Ramos (cell line): ENCODE measurements around the gene TRIM3.
"Not testable (repeated sequence)": the region's sequence is repeated elsewhere in the genome, so short reads cannot be mapped to it uniquely, and the experiment has no call there.

Experiments used
- in situ Hi-C: fragments of 300-500 bp; cut with MboI; formaldehyde crosslinking; loops from one replicate; pipeline ENCODE4 v1.14.3; 2022; ENCODE audit warnings: low sequenced_read_pairs; ENCODE audit not compliant: unreplicated experiment

Gene TRIM3

DNA sequence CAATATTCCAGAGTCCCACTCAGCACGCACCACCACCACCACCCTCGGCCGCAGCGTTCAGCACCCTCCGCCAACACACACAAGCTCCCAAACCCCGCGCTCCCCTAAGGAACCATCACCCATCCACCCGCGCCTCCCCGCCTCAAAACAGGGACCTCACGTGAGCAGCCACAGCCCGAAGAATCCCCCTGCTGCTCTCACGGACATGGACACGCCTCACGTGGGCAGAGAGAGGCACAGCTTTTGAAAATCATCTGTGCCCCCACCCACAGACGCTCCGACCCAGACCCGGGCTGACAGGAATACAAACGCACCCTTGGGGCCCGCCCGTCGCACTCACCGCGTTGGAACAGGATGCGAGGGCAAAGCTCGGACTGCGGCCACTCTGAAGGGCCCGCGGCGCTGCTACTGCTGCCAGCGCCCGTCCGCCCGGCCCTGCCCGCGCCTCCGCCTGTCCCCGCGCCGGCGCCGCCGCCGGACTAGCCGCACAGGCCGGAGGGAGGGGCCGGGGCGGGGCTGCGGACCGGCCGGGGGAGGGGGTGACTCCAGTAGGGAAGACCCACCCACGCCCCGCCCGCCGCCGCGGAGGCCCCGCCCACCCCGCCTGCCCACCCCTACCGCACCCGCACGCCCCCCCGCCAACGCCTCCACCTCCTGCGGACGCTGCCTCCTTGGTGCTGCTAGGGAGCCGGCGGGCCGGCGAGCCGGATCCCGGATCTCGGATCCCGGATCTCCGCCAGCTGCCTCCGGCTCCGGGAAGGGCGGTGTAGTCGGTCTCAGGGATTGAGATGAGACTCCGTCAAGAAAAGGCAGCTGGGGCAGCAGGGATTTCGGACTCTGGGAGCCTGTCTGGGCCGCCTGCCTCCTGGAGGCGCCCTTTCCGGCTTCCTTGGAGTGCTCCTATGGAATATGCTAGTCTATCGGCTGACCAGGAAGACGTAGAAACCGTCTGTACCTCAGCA, at the start of gene TRIM3:
TRIM3 (minus strand) TSS at position 491 of the 962 bp plus-strand sequence. CDS start 8,246 bp downstream, outside the sequence.
- in situ Hi-C loops: no loop called here

DNA sequence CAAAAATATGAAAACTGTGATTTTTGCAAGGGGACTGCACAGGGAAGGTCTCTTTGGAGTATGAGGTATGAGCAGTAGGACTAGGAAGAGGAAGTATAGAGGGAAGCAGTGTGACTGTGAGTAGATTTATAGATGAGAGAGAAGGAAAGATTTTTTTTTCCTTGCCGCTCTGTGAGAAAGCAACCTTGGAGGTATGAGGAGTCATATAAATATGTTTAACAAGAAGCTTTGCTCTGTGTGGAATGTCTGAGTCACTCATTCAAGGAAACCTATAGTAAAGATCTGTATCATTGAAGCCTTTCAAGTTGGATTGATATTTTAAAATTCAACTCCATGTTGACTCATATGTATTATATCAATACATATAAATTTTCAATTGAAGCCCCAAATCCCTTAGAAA, 49.5 kb upstream of the TRIM3 start:
- in situ Hi-C loops: no loop called here

DNA sequence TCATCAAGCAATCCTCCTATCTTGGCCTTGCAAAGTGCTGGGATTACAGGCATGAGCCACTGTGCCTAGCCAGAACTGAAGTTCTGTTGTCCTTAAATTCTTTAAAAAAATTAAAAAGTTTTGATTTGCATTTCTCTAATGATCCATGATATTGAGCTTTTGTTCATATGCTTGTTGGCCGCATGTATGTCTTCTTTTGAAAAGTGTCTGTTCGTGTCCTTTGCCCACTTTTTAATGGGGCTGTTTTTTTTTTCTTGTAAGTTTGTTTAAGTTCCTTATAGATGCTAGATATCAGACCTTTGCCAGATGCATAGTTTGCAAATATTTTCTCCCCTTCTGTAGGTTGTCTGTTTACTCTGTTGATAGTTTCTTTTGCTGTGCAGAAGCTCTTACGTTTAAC, 48.2 kb upstream of the TRIM3 start:
- in situ Hi-C loops: not testable (repeated sequence)

- in situ Hi-C loops: no loop called here
These were observed 46.5 kb upstream of the TRIM3 start for GRCh38 chr11:6520265-6520664.

DNA sequence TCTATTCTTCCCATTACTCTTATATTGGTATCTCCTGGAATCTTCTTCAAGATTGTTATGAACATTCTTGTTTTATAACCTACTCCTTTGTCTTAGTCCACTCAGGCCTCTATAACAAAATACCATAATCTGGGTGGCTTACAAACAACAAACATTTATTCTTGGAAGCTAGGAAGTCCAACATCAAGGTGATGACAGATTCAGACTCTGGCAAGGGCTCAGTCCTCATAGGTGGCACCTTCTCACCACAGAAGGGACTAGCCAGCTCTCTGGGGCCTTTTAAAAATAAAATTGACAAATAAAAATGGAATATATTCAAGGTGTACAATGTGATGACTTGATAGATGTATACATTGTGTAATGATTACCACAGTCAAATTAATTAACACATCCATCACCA, 43.1 kb upstream of the TRIM3 start:
- in situ Hi-C loops: no loop called here

GRCh38 chr11:6505577-6506240, 32.0 kb upstream of the TRIM3 start:
- in situ Hi-C loops: no loop called here

- in situ Hi-C loops: no loop called here
These were observed 30.4 kb upstream of the TRIM3 start for GRCh38 chr11:6504166-6504565.

DNA sequence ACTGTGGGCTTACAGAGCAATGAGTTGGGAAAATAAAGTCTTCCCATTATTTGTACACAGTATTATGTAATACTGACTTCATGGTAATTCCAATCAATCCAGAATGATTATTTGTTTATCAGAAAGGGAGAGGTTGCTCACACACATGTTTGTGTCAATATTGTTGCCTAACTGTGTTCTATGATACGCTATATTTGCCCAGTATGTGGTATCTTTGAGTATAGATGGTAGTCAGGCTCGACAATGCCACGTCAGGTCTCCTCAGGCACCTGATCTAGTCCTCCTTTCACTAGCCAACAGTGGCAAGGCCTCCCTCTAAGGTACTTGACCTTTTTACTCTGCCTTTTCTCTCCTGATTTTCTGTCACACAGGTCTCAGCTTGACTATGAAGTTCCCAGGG, 28.6 kb upstream of the TRIM3 start:
- in situ Hi-C loops: no loop called here

DNA sequence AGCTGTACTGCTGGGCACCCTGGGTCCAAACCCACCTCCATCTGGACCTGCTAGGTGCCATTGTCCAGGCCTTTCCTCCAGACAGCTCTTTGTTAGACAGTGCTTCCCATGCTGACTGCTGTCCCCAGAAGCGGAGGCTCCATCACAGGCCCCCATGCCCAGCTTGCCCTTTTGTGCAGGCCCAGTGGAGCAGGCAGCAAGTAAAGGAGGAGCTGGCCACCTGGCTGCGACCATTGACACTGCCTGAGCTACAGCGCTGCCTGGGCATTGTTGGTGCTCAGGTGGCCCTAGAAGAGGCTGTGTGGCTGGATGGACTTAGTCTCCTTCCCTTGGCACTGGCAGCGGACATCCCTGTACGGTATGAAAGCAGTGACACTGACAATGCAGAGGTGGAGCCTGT, 24.8 kb upstream of the TRIM3 start:
- in situ Hi-C loops: no loop called here

GRCh38 chr11:6498121-6498520, 24.4 kb upstream of the TRIM3 start:
- in situ Hi-C loops: no loop called here

DNA sequence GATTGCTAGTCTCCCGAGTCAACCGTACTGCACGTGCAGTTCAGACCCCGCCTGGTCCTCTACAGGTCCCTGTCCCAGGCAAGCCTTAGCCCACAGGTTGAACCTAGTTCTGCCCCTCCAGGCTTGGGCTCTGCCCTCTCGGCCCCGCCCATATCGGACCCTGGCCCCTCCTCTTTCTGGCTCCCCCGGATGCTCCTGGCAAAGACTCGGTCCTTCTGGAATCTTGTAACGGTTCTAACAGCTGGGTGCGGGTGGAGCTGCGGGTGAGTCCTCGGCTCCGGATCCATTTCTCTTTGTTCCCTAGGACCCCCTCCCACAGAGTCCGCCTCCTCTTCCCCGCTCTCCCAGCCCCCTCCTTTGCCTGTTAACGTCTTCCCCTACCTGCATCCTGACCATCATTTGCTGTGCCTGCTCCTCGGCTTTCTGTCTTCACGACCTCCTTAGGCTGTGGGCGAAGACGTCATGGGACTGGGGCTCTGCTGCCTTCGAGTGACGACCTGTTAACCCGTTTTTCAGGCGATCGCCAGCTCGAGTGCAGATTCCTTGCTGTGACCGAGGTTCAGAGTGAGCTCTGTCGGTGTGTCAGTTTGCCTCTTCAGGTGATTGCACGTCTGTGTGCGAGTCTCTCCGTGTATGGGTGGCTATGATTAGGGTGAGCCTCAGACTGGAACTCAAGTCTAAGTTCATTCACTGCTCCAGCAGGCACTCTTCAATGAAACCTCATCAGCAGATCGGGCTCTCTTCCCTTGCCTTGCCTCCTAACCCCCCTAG, 23.5 kb upstream of the TRIM3 start, which contains the start of gene DNHD1:
DNHD1 (plus strand) TSS at position 212 of the 771 bp plus-strand sequence. CDS start 936 bp downstream, outside the sequence.
- in situ Hi-C loops: no loop called here

- in situ Hi-C loops: no loop called here
These were observed 15.6 kb upstream of the TRIM3 start for GRCh38 chr11:6489306-6489705.

DNA sequence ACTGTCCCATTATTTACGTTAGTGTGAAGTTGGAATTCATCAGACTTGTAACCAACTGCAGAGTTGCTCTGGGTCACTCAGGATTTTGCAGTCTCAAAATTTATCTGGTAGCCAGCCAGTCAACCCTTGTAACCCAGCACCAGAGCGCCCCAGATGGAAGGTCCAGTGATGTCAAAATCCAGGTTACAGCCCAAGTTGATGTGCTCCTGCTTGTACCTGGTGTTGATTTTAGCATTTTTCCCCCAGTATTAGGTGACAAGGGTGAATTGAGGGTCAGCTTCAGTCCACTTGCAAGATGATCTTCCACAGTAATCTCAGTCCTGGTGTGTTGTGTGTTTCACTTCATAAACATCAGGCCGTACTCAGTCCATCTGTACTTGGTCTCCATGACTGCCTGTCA, 15.1 kb upstream of the TRIM3 start:
- in situ Hi-C loops: no loop called here

DNA sequence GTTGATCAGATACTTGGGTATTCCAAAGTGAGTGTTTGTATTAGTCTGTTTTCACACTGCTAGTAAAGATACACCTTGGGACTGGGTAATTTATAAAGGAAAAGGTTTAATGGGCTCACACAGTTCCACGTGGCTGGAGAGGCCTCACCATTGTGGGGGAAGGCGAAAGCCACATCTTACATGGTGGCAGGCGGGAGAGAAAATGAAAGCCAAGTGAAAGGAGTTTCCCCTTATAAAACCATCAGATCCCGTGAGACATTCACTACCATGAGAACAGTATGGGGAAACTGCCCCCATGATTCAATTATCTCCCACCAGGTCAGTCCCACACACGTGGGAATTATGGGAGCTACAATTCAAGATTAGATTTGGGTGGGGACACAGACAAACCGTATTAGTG, 14.6 kb upstream of the TRIM3 start:
- in situ Hi-C loops: no loop called here

DNA sequence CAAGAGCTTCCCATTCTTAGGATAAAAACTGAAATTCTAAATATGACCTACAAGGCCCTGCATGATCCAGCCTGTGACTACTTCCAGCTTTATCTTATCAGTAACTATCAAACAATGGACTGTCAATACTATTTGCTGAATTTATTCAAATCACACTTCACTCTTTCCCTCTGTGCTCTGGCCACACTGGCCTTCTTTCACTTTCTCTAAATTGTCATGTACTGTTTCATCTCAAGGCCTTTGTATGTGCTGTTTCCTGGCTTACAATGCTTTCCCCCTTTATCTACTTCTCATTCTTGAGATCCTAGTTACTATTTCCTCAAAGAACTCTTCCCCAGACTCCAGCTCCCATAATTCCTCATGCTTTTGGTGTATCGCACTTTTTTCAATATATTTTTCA, 13.2 kb upstream of the TRIM3 start:
- in situ Hi-C loops: no loop called here

- in situ Hi-C loops: no loop called here
These were observed 12.5 kb upstream of the TRIM3 start for GRCh38 chr11:6486256-6486655.

DNA sequence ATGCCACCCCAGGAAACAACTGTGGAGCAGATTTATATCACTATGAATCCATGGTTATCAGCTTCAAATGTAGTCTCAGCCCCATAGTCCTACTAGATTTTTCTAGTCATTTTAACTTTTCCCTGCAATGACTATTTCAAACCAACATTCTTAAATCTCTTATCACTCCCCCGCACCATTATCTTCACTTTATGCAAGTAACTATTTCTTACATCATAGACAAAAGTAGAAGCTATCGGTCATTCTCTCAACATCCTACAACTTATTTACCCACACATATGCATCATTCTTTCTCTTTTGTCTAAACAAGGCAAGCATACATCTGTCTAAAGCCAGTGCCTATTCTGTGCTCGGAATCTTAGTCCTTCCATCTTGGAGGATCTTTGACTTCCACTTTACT, 11.9 kb upstream of the TRIM3 start:
- in situ Hi-C loops: no loop called here

DNA sequence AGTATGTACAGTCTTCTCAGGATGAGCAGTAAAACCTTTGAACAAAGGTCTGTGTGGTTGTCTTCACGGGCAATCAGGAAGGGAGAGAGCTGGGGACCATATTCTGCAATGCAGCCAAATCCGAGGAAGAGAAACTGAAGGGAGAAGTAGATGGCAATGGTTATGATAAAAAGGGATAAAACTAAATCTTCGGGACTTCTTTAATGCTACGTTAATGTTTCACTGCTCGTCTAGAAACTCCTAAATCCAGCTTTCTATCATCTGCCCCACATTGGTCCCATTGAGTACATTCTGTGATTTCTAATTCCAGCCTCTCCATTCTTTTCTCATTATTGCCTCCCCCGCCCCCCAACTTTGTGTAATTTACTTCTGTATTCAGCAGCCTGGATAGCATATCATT, 9.3 kb upstream of the TRIM3 start:
- in situ Hi-C loops: no loop called here

- in situ Hi-C loops: no loop called here
These were observed 8.7 kb upstream of the TRIM3 start for GRCh38 chr11:6482441-6482840.

- in situ Hi-C loops: no loop called here
These were observed 8.2 kb upstream of the TRIM3 start for GRCh38 chr11:6481924-6482275.
